ENCODE measurements around the gene GSK3A.
A peak's percentile ranks its signal among the peaks of the same experiment; 100 is the strongest.

DNA sequence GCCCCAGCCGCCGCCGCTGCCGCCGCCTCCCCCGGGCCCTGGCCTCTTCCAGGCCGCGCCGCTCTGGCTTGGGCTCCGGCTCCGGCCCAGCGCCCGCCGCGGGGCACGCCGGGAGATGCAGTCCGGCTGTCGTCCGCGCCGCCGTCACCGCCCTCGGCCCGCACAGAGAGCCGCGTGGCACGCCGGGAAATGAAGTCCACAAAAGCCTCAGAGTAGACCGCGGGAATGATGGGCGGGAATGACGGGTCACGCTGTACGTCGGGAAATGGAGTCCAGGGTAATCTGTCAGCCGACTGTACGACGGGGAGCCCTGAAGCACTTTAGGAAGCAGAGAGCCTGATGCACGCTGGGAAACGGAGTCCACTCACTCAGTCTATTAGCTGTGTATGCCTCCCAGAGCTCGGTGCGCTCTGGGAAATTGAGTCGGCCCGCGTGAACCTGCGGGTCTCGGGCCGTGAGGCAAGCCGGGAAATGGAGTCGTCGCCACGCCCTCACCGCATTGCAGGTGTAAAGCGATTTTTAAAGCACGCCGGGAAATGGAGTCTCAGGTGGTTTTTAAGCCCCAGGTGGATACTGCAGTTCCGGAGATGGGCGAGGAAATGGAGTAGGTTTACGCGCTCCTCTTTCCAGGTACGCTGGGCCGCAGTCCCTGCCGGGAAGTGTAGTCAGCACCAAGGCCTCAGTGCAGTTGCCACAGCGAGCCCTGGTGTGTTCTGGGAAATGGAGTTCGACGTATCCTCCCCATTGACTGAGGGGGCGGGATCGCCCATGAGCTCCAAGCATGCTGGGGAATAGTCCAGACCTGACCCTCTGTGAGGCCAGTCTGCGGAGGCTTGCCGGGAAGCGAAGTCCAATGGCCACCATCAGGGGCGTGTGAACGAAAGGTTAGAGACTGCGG lies at the start of gene GSK3A:
- TF ChIP-seq REST (IDR thresholded peaks at IDR 0.05; ENCODE audit: unreplicated experiment): no peak
- no peak for TF ChIP-seq CTCF (conservative IDR thresholded peaks at IDR 0.05; ENCODE audit: low read depth in 2 of 2)
- peak; percentile 72 for TF ChIP-seq POLR2AphosphoS5 (IDR thresholded peaks at IDR 0.05; ENCODE audit: low read depth)
- TF ChIP-seq EZH2phosphoT487 (IDR thresholded peaks at IDR 0.05; ENCODE audit: unreplicated experiment): no peak
- TF ChIP-seq, protein P1, sequence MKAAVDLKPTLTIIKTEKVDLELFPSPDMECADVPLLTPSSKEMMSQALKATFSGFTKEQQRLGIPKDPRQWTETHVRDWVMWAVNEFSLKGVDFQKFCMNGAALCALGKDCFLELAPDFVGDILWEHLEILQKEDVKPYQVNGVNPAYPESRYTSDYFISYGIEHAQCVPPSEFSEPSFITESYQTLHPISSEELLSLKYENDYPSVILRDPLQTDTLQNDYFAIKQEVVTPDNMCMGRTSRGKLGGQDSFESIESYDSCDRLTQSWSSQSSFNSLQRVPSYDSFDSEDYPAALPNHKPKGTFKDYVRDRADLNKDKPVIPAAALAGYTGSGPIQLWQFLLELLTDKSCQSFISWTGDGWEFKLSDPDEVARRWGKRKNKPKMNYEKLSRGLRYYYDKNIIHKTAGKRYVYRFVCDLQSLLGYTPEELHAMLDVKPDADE (IDR thresholded peaks at IDR 0.05): peak; percentile 98
- TF ChIP-seq EZH2 (IDR thresholded peaks at IDR 0.05; ENCODE audit: low read depth, unreplicated experiment): no peak
- TF ChIP-seq CREB1 (CRISPR knock-in tag; IDR thresholded peaks at IDR 0.05; ENCODE audit: low read depth): peak; percentile 88
- peak; percentile 14 for TF ChIP-seq STAT1 (IDR thresholded peaks at IDR 0.05; ENCODE audit: unreplicated experiment)
- no peak for TF ChIP-seq ZNF331 (CRISPR knock-in tag; IDR thresholded peaks at IDR 0.05; ENCODE audit: low read depth)
